GM19328 (cell line): Measurements from ENCODE around the gene GPR183.
"Not testable (repeated sequence)": the region's sequence is repeated elsewhere in the genome, so short reads cannot be mapped to it uniquely, and the experiment has no call there.

ENCODE experiments used
- ATAC-seq: cut with Tn5 transposase; IDR thresholded peaks from one replicate; pipeline ENCODE4 v1.9.1; 2021; ENCODE audit warnings: mild to moderate bottlenecking, moderate library complexity; ENCODE audit not compliant: unreplicated experiment

Gene GPR183

DNA sequence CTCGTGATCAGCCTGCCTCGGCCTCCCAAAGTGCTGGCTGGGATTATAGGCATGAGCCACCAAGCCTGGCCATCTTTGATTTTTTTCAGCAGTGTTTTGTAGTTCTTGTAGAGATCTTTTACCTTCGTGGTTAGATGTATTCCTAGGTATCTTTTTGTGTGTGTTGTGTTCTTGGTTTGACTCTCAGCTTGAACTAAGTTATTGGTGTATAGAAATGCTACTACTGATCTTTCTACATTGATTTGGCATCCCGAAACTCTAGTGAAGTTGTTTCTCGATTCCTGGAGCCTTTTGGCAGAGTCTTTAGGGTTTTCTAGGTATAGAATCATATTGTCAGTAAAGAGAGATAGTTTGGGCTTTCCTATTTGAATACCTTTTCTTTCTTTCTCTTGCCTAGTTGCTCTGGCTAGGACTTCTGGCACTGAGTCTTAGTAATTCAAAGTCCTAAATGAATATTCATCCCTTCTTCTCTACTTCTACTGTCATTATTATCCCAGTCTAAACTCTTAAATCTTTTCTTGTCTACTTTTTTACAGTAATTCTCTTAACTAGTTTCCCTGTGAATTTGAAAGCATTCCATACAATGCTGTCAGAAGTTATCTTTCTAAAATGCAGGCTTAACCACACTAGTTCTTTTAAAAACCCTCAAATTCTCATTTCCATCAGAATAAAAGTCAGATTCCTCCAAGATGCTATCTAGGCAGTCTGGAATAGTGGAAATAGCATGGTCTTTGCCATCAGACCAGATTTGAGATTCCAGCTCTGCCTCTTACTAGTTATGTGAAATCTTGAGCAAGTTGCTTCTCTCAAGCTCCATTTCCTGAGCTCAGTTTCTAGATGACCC is 56.0 kb downstream of the GPR183 start:
- no peak for ATAC-seq

GRCh38 chr13:99249606-99250005 is 57.6 kb downstream of the GPR183 start:
- not testable (repeated sequence) for ATAC-seq

DNA sequence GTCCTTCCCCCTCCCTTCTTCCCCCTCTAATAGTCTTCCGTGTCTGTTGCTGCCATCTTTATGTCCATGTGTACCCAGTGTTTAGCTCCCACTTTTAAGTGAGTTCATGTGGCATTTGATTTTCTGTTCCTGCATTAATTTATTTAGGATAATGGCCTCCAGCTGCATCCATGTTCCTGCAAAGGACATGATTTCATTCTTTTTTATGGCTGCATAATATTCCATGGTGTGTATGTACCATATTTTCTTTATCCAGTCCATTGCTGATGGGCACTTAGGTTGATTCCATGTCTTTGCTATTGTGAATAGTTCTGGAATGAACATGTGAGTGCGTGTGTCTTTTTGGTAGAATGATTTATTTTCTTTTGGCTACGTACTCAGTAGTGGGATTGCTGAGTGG is 58.0 kb downstream of the GPR183 start:
- ATAC-seq = not testable (repeated sequence)

- ATAC-seq = no peak
These were observed 61.1 kb downstream of the GPR183 start for GRCh38 chr13:99246100-99246499.
